Measurements from ENCODE around the gene NEURL3. TPM values are rescaled to one million over a fixed set of nuclear protein-coding genes. Genes with fewer than 3 reads are reported as not detected.

The NEURL3 gene
- total and polyA plus RNA-seq, 2 of the 4 experiments (the other 2 are of a cell fraction): not detected

GRCh38 chr2:96503637-96504243 lies 1.4 kb downstream of the NEURL3 start:
- H3K4me3 ChIP-seq (ENCODE audit: insufficient read depth, low read depth, low read length): no peak overlapping the region
- 20% methylated on average over 1 of the region's 12 CpGs; no CpG with 5 or more reads in 1 of the 2 experiments for WGBS, 2 experiments (ENCODE audit: extremely low coverage in 2 of 2, insufficient read length in 1 of 2)
- H3K9ac ChIP-seq (ENCODE audit: low read depth, low read length): no peak overlapping the region
- H3K27ac ChIP-seq (ENCODE audit: insufficient read depth, low read length): no peak overlapping the region
- no peak overlapping the region for H3K14ac ChIP-seq (replicated peaks; ENCODE audit: low read depth, low read length)
- H3K79me1 ChIP-seq (ENCODE audit: low read depth in 1 of 2, low read length in 2 of 2): no peaks in the 10 kb centered on the region
- TF ChIP-seq MXI1 (IDR thresholded peaks at IDR 0.05; ENCODE audit: borderline replicate concordance, low read depth, low read length) (no peak), RFX5 (IDR thresholded peaks at IDR 0.05; ENCODE audit: low read depth, low read length) (no peak), CHD1 (IDR thresholded peaks at IDR 0.05; ENCODE audit: low read depth, low read length) (no peak), RCOR1 (IDR thresholded peaks at IDR 0.05; ENCODE audit: insufficient replicate concordance, low read length) (no peak)
- H3K4ac ChIP-seq (ENCODE audit: low read depth, low read length): no peak overlapping the region
- H3K56ac ChIP-seq (ENCODE audit: extremely low read depth, insufficient read depth, low read length): no peak overlapping the region
- no peak overlapping the region for H3K18ac ChIP-seq (ENCODE audit: low read depth, low read length)
- BruUV-seq (replicated peaks): no TSS peak
- H2AK5ac ChIP-seq (ENCODE audit: low read depth, low read length): no peak overlapping the region
- dilution Hi-C loops (cut with HindIII; ENCODE audit: low sequenced_read_pairs, unreplicated experiment) (no loop called here), intact Hi-C loops (cut with micrococcal nuclease) (no loop called here), in situ Hi-C loops (cut with MboI; ENCODE audit: low sequenced_read_pairs) (loop anchor here (25.0 kb wide), 1 partner anchor 491 kb away; no protein-coding TSS in a partner anchor)
- H4K8ac ChIP-seq (ENCODE audit: low read depth in 2 of 2, low read length in 2 of 2): no peak overlapping the region
- H3K27me3 ChIP-seq (ENCODE audit: control insufficient read depth, insufficient read depth, low read length): peaks cover 41% of the 10 kb centered on the region
- H3K36me3 ChIP-seq (ENCODE audit: control insufficient read depth, insufficient read depth, low read length): no peaks in the 10 kb centered on the region
- H2BK120ac ChIP-seq (ENCODE audit: low read depth, low read length): no peak overlapping the region
- no peak overlapping the region for H4K5ac ChIP-seq (ENCODE audit: low read depth, low read length)
- H2BK5ac ChIP-seq (ENCODE audit: low read depth, low read length, poor library complexity, severe bottlenecking): no peak overlapping the region
- POLR2A ChIA-PET (ENCODE audit: unreplicated experiment): no interaction called here
- no peak overlapping the region for H2AK9ac ChIP-seq (replicated peaks; ENCODE audit: low read depth, low read length, poor library complexity)
- no peak overlapping the region for H3K4me2 ChIP-seq (ENCODE audit: low read depth, low read length)
- H2AFZ ChIP-seq (replicated peaks; ENCODE audit: low read length, poor library complexity): no peak overlapping the region
- H3K23ac ChIP-seq (ENCODE audit: low read depth, low read length): no peak overlapping the region
- H3K4me1 ChIP-seq (ENCODE audit: control insufficient read depth, insufficient read depth, low read length): peaks cover 4% of the 10 kb centered on the region
- H4K20me1 ChIP-seq (ENCODE audit: insufficient read depth, low read length): no peaks in the 10 kb centered on the region
- CTCF ChIA-PET: no interaction called here
- no peaks in the 10 kb centered on the region for H3K9me1 ChIP-seq (ENCODE audit: insufficient read depth, low read length)
- no peak for ATAC-seq (ENCODE audit: low read depth)
- H2BK15ac ChIP-seq (ENCODE audit: low read depth, low read length): no peak overlapping the region
- no peak for DNase-seq
- no peak overlapping the region for H2BK20ac ChIP-seq (ENCODE audit: low read depth, low read length)
- no peaks in the 10 kb centered on the region for H3K9me3 ChIP-seq (ENCODE audit: control insufficient read depth, insufficient read depth, low read length)
- H4K91ac ChIP-seq (ENCODE audit: insufficient read depth, low read depth, low read length): no peak overlapping the region
